ENCODE measurements around the gene ABCA7.
"Not testable (repeated sequence)": the region's sequence is repeated elsewhere in the genome, so short reads cannot be mapped to it uniquely, and the experiment has no call there.

Gene ABCA7

DNA sequence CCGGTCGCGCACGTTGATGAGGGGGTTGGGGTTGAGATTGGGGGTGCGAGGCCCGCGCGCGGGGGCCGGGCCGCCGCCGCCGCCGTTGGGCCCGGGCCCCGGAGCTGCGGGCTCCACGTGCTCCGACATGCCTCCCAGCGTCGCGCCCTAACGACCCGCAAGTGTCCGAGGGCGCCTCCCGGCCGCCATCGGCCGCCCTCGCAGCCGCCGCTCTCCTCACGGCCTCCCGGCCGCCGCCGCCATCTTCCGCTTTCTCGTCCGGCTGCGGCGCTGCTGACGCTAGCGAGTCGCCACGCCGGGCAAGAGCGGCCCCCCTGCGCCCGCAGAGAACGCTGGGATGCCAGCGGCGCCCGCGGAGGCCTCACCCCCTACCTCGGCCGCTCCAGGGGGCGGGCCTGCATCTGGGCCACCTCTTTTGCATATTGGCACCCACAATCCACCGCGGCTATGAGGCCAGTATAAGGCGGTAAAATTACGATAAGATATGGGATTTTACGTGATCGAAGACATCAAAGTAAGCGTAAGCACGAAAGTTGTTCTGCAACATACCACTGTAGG, 19.0 kb upstream of the ABCA7 start, which contains the start of gene TMEM259:
TMEM259 (minus strand) TSS at position 256 of the 558 bp plus-strand sequence; CDS start at position 129, 127 bp downstream.
- Histone ChIP-seq H3K4me1 (ENCODE audit: control insufficient read depth, insufficient read depth, low read length) (peaks cover 52% of the 10 kb centered on the region), H3K9me3 (ENCODE audit: control insufficient read depth, low read length) (no peaks in the 10 kb centered on the region), H3K4me3 (ENCODE audit: low read length) (peak within 1 kb of the TSS; percentile 82), H3K9ac (ENCODE audit: low read length) (peak within 1 kb of the TSS; percentile 89), H3K27me3 (ENCODE audit: control insufficient read depth, insufficient read depth, low read length) (no peaks in the 10 kb centered on the region), H3K36me3 (ENCODE audit: control insufficient read depth, insufficient read depth, low read length) (no peaks in the 10 kb centered on the region)

DNA sequence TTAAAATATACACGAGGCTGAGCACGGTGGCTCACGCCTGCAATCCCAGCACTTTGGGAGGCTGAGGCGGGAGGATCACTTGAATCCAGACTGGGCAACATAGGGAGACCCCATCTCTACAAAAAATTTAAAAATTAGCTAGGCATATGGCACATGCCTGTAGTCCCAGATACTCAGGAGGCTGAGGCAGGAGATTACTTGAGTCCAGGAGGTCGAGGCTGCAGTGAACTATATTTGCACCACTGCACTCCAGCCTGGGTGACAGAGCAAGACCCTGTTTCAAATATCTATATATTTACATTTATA, 16.1 kb upstream of the ABCA7 start:
- H3K4me1 ChIP-seq (ENCODE audit: control insufficient read depth, insufficient read depth, low read length), result peaks cover 35% of the 10 kb centered on the region

DNA sequence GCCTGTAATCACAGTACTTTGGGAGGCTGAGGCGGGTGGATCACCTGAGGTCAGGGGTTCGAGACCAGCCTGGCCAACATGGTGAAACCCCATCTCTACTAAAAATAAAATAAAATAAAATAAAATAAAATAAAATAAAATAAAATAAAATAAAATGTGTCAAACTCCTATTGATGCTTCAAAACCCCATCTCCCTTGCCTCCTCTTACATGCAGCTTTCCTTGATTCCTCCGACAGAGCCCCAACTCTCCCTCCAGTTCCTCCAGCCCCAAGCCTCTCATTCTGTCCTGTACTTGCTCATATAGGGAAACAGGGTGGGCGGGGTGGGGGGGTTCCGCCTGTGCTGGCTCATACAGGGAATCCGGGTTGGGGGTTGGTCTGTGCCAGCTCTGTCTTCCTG, 14.8 kb upstream of the ABCA7 start:
- H3K27me3 ChIP-seq (ENCODE audit: control insufficient read depth, insufficient read depth, low read length); H3K4me3 ChIP-seq (ENCODE audit: low read length); H3K9ac ChIP-seq (ENCODE audit: low read length); H3K36me3 ChIP-seq (ENCODE audit: control insufficient read depth, insufficient read depth, low read length); H3K9me3 ChIP-seq (ENCODE audit: control insufficient read depth, low read length): not testable (repeated sequence)
- peaks cover 28% of the 10 kb centered on the region for H3K4me1 ChIP-seq (ENCODE audit: control insufficient read depth, insufficient read depth, low read length)

More for the DNA sequence above, 16.1 kb upstream of the ABCA7 start:
- not testable (repeated sequence) for H3K9me3 ChIP-seq (ENCODE audit: control insufficient read depth, low read length); H3K36me3 ChIP-seq (ENCODE audit: control insufficient read depth, insufficient read depth, low read length); H3K27me3 ChIP-seq (ENCODE audit: control insufficient read depth, insufficient read depth, low read length); H3K4me3 ChIP-seq (ENCODE audit: low read length); H3K9ac ChIP-seq (ENCODE audit: low read length)

DNA sequence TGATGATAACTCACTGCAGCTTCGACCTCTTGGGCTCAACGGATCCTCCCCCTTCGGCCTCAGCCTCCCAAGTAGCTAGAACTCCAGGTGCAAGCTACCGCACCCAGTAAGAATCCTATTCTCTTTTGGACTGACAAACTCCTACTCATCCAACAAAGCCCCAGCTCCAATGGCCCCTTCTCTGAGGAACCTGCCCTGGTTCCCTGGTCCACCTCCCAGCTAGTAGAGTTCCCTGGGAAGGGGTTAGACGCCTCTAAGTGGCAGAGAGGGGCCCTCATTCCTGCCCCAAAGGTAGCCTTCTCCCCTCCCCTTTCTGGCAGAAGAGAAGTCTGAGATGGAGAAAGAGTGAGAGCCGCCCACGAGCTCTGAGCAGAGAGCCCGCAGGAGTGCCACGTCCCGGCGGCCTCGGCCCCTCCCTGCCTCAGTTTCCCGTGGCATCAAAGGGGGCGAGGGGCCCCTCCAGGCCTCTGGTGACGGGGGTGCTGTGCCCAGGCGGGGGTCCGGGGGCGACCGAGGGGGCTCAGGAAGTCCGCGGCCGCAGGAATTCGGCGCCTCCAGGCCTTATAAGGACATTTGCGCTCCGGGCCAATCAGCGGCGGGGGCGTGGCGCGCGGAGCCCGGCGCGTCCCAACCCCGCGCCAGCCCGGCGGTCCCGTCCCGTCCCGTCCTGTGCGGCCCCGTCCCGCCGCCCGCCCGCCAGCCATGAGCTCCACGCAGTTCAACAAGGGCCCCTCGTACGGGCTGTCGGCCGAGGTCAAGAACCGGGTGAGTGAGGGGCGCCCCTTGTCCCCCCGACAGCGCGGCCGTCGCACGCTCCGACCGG, 13.7 kb upstream of the ABCA7 start, which contains the start of gene CNN2:
CNN2 (plus strand) TSS at position 649 of the 823 bp plus-strand sequence; CDS start at position 703, 54 bp downstream.
- H3K36me3 ChIP-seq (ENCODE audit: control insufficient read depth, insufficient read depth, low read length), result no peaks in the 10 kb centered on the region
- peak within 1 kb of the TSS; percentile 82 for H3K4me3 ChIP-seq (ENCODE audit: low read length)
- no peaks in the 10 kb centered on the region for H3K27me3 ChIP-seq (ENCODE audit: control insufficient read depth, insufficient read depth, low read length)
- peak within 1 kb of the TSS; percentile 92 for H3K9ac ChIP-seq (ENCODE audit: low read length)
- H3K9me3 ChIP-seq (ENCODE audit: control insufficient read depth, low read length), result no peaks in the 10 kb centered on the region
- H3K4me1 ChIP-seq (ENCODE audit: control insufficient read depth, insufficient read depth, low read length), result peaks cover 33% of the 10 kb centered on the region

DNA sequence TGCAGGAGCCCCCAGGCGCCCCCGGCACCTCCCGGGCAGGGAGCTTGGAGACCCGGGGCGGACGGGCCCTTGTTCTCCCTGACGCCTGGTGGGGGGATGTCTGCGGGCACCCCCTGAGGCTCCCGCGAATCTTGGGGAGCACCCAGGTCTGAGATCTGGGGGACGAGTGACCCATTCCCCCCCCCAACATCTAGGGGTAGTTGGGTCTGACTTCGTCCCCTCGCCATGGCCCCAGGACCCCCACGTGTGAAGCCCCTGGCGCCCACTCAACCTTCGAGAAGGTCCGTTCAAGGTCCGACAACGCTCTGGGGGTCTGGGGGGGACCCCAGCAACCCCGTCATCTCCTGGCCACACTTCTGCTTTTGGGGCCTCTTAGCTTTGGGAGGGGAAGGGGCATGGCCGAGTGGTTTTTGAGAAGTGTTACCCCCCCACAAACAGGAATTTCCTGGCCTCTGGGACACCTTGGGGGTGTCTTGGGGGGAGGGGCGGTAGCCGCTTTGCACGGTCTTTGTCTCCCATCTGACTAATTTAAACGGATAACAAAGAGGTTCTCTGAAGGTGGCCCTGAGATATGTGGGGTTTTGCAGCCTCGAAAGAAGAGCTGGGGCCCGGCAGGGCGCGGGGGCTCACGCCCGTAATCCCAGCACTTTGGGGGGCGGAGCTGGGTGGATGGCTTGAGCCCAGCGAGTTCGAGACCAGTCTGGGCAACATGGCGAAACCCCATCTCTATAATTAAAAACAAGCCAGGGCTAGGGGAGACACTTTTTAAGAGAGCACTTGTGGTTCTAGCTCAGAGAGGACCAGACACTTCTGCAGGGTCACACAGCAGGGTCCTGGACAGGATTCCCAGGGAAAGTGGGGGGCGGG, 12.9 kb upstream of the ABCA7 start:
- Histone ChIP-seq H3K4me1 (ENCODE audit: control insufficient read depth, insufficient read depth, low read length) (peaks cover 26% of the 10 kb centered on the region), H3K9me3 (ENCODE audit: control insufficient read depth, low read length) (no peaks in the 10 kb centered on the region)

DNA sequence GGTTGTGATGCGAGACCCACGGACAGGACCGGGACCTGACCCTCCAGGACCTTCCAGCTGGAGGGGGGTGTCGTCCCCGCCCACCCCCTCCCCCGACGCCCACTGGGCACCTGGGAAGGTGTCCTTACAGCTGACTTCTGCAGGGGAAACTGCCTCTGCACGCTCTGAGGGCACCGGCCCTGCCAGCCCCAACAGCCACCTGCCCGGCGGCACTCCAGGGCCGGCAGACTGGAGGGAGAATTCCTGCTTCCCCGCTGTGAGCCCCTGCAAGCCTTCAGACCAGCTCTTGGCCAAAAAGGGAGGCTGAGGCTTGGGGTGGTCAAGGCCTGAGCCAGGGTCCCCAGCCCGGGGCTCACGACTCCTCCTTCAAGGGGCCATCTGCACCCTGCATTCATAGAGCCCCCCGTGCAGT, 12.3 kb upstream of the ABCA7 start:
- H3K4me1 ChIP-seq (ENCODE audit: control insufficient read depth, insufficient read depth, low read length), result peaks cover 26% of the 10 kb centered on the region
- no peaks in the 10 kb centered on the region for H3K9me3 ChIP-seq (ENCODE audit: control insufficient read depth, low read length)
- peak overlapping the region; percentile 92 for H3K9ac ChIP-seq (ENCODE audit: low read length)
- H3K36me3 ChIP-seq (ENCODE audit: control insufficient read depth, insufficient read depth, low read length), result no peaks in the 10 kb centered on the region
- H3K4me3 ChIP-seq (ENCODE audit: low read length), result peak overlapping the region; percentile 82
- no peaks in the 10 kb centered on the region for H3K27me3 ChIP-seq (ENCODE audit: control insufficient read depth, insufficient read depth, low read length)

More for the DNA sequence above, 12.9 kb upstream of the ABCA7 start:
- Histone ChIP-seq H3K4me3 (ENCODE audit: low read length) (peak overlapping the region; percentile 82), H3K27me3 (ENCODE audit: control insufficient read depth, insufficient read depth, low read length) (no peaks in the 10 kb centered on the region), H3K9ac (ENCODE audit: low read length) (peak overlapping the region; percentile 92), H3K36me3 (ENCODE audit: control insufficient read depth, insufficient read depth, low read length) (no peaks in the 10 kb centered on the region)

DNA sequence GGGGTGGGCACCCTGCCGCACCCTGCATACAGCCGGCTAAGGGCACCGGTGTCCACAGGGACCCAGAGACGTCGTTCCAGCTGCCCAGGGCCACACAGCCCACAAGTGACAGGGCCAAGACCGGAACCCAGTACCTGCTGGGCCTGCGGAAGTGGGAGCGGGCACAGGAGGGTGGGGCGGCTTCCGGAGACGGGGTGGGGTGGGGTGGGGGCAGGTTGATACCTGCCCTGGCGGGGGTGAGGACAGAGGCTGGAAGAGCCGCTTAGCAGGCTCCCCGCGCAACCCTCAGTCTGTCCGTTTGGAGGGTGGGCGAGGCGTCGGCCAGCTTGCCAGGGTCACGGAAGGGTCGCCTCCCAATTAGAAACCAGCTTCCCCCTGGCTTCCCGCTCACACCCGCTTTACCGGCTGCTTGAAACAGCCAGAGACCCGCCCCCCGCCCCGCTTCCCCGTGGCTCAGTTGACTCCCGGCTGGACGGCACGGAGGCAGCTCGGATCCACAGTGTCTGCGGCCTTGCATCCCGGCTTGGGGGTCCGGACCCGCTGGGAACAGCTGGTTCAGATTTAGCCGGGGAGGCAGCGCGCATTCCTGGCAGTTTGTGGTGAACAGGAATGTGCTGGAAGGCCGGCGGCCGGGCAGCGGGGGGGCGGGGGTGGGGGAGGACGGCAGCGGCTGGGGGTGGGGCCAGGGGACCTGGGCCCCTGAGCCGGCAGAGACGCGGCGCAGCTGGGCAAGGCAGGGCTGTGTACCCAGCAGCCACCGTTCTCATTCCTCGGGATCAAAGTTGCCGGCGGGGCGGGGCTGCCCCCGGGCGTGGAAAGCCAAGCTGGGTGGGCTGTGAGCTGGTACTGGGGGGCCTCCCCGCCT, 11.6 kb upstream of the ABCA7 start:
- Histone ChIP-seq H3K27me3 (ENCODE audit: control insufficient read depth, insufficient read depth, low read length) (no peaks in the 10 kb centered on the region), H3K9me3 (ENCODE audit: control insufficient read depth, low read length) (no peaks in the 10 kb centered on the region), H3K4me1 (ENCODE audit: control insufficient read depth, insufficient read depth, low read length) (peaks cover 26% of the 10 kb centered on the region), H3K9ac (ENCODE audit: low read length) (peak overlapping the region; percentile 92), H3K36me3 (ENCODE audit: control insufficient read depth, insufficient read depth, low read length) (no peaks in the 10 kb centered on the region), H3K4me3 (ENCODE audit: low read length) (peak overlapping the region; percentile 82)

DNA sequence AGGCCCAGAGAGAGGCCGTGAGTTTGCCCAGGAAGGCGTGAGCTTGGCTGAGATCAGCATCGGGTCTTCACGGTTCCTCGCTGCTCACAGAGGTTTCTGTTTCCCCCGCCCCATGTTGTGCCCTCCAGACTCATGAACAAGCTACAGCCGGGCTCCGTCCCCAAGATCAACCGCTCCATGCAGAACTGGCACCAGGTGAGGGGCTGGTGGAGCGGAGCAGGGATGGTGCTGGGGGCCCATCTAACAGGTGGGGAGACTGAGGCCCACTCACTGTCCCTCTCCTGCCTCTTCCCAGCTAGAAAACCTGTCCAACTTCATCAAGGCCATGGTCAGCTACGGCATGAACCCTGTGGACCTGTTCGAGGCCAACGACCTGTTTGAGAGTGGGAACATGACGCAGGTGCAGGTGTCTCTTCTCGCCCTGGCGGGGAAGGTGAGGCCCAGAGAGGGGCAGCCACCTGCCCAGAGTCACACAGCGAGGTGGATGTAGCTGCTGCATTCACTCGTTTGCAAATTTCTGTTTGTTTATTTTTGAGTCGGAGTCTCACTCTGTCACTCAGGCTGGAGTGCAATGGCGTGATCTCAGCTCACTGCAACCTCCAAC, 7.5 kb upstream of the ABCA7 start:
- H3K4me1 ChIP-seq (ENCODE audit: control insufficient read depth, insufficient read depth, low read length), result peaks cover 15% of the 10 kb centered on the region
- no peak overlapping the region for H3K9ac ChIP-seq (ENCODE audit: low read length)
- no peaks in the 10 kb centered on the region for H3K27me3 ChIP-seq (ENCODE audit: control insufficient read depth, insufficient read depth, low read length)
- no peaks in the 10 kb centered on the region for H3K9me3 ChIP-seq (ENCODE audit: control insufficient read depth, low read length)
- no peak overlapping the region for H3K4me3 ChIP-seq (ENCODE audit: low read length)
- H3K36me3 ChIP-seq (ENCODE audit: control insufficient read depth, insufficient read depth, low read length), result no peaks in the 10 kb centered on the region

DNA sequence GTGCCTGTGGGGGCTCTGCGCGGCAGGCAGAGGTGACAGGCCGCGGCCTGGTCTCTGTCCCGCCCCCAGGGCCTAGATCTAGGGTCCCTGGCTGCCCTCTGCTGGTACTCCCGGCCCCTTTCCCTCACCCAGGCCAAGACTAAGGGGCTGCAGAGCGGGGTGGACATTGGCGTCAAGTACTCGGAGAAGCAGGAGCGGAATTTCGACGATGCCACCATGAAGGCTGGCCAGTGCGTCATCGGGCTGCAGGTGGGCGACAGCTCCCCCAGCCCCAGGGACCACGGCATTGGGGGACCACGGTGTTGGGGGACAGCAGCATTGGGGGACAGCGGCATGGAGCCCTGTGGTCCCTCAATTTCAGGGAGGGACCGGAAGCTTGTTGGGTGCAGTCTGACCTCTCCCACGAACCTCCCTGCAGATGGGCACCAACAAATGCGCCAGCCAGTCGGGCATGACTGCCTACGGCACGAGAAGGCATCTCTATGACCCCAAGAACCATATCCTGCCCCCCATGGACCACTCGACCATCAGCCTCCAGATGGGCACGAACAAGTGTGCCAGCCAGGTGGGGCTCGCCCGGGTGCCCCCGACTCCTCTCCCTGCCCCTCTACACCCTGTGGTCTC, 3.8 kb upstream of the ABCA7 start:
- H3K36me3 ChIP-seq (ENCODE audit: control insufficient read depth, insufficient read depth, low read length), result no peaks in the 10 kb centered on the region
- no peaks in the 10 kb centered on the region for H3K9me3 ChIP-seq (ENCODE audit: control insufficient read depth, low read length)

DNA sequence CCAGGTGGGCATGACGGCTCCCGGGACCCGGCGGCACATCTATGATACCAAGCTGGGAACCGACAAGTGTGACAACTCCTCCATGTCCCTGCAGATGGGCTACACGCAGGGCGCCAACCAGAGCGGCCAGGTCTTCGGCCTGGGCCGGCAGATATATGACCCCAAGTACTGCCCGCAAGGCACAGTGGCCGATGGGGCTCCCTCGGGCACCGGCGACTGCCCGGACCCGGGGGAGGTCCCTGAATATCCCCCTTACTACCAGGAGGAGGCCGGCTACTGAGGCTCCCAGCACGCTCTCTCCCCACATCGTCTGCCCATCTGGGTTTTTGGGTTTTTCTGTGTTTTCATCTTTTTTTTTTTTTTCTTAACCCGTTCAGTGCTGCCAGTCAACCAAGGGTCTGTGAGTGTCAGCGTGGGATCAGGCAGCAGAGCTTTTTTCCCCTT, 2.3 kb upstream of the ABCA7 start:
- Histone ChIP-seq H3K4me3 (ENCODE audit: low read length) (no peak overlapping the region), H3K36me3 (ENCODE audit: control insufficient read depth, insufficient read depth, low read length) (no peaks in the 10 kb centered on the region), H3K27me3 (ENCODE audit: control insufficient read depth, insufficient read depth, low read length) (peaks cover 4% of the 10 kb centered on the region), H3K4me1 (ENCODE audit: control insufficient read depth, insufficient read depth, low read length) (peaks cover 26% of the 10 kb centered on the region), H3K9me3 (ENCODE audit: control insufficient read depth, low read length) (no peaks in the 10 kb centered on the region), H3K9ac (ENCODE audit: low read length) (no peak overlapping the region)

More for the DNA sequence above, 3.8 kb upstream of the ABCA7 start:
- no peak overlapping the region for H3K4me3 ChIP-seq (ENCODE audit: low read length)
- peaks cover 17% of the 10 kb centered on the region for H3K4me1 ChIP-seq (ENCODE audit: control insufficient read depth, insufficient read depth, low read length)
- H3K9ac ChIP-seq (ENCODE audit: low read length), result no peak overlapping the region
- H3K27me3 ChIP-seq (ENCODE audit: control insufficient read depth, insufficient read depth, low read length), result no peaks in the 10 kb centered on the region

Data from mucosa of stomach (tissue), 1 donor.